Measurements from ENCODE around the gene ACSF2. TPM values are rescaled to one million over a fixed set of nuclear protein-coding genes. Genes with fewer than 3 reads are reported as not detected.

ACSF2 gene
- total and polyA plus RNA-seq, 4 donors = 10.1 to 50.7 (median 24.0) TPM

Small RNA genes lying within 50 kb of the gene (small RNA-seq; reads per million reads assigned to genes)
- not detected for gene RF00019 (ENCODE audit: low replicate concordance)

Other genes starting within 250 kb of the ACSF2 start
- 1,000 to 10,000 TPM; 1,525 to 2,315 TPM for gene COL1A1, start 224.6 kb upstream of the ACSF2 start, total RNA-seq
- gene COL1A1, start 224.6 kb upstream of the ACSF2 start, polyA plus RNA-seq (ENCODE audit: insufficient read length in 2 of 2) = 1,000 to 10,000 TPM in 1 of 2 donors, 100 to 1,000 TPM in 1; 586 to 1,058 TPM
- gene TMEM92, start 151.8 kb upstream of the ACSF2 start, total RNA-seq = 1 to 10 TPM; 1.2 to 3.3 TPM
- gene TMEM92, start 151.8 kb upstream of the ACSF2 start, polyA plus RNA-seq (ENCODE audit: insufficient read length in 2 of 2) = 1 to 10 TPM in 1 of 2 donors, under 1 TPM in 1; 0.49 to 3.0 TPM
- gene XYLT2, start 80.1 kb upstream of the ACSF2 start, total RNA-seq = 10 to 100 TPM; 15.8 to 35.9 TPM
- 10 to 100 TPM; 15.3 to 26.3 TPM for gene XYLT2, start 80.1 kb upstream of the ACSF2 start, polyA plus RNA-seq (ENCODE audit: insufficient read length in 2 of 2)
- gene MRPL27, start 53.0 kb upstream of the ACSF2 start, total RNA-seq = 10 to 100 TPM; 45.3 to 98.7 TPM
- 10 to 100 TPM; 70.1 to 76.7 TPM for gene MRPL27, start 53.0 kb upstream of the ACSF2 start, polyA plus RNA-seq (ENCODE audit: insufficient read length in 2 of 2)
- 1 to 10 TPM; 3.1 to 5.5 TPM for gene EME1, start 53.0 kb upstream of the ACSF2 start, total RNA-seq
- gene EME1, start 53.0 kb upstream of the ACSF2 start, polyA plus RNA-seq (ENCODE audit: insufficient read length in 2 of 2) = 1 to 10 TPM; 6.8 to 7.5 TPM
- gene LRRC59, start 28.7 kb upstream of the ACSF2 start, total RNA-seq = 10 to 100 TPM; 45.7 to 47.7 TPM
- gene LRRC59, start 28.7 kb upstream of the ACSF2 start, polyA plus RNA-seq (ENCODE audit: insufficient read length in 2 of 2) = 10 to 100 TPM; 60.7 to 63.9 TPM
- gene CHAD, start 42.7 kb downstream of the ACSF2 start, total RNA-seq = under 1 TPM; 0.55 to 0.89 TPM
- 10 to 100 TPM in 1 of 2 donors, 1 to 10 TPM in 1; 9.2 to 13.6 TPM for gene CHAD, start 42.7 kb downstream of the ACSF2 start, polyA plus RNA-seq (ENCODE audit: insufficient read length in 2 of 2)
- 10 to 100 TPM; 17.2 to 27.3 TPM for gene RSAD1, start 52.6 kb downstream of the ACSF2 start, total RNA-seq
- 10 to 100 TPM; 41.8 to 54.7 TPM for gene RSAD1, start 52.6 kb downstream of the ACSF2 start, polyA plus RNA-seq (ENCODE audit: insufficient read length in 2 of 2)
- gene MYCBPAP, start 82.2 kb downstream of the ACSF2 start, total RNA-seq = 1 to 10 TPM; 1.1 to 3.4 TPM
- 1 to 10 TPM; 2.5 to 5.0 TPM for gene MYCBPAP, start 82.2 kb downstream of the ACSF2 start, polyA plus RNA-seq (ENCODE audit: insufficient read length in 2 of 2)
- gene EPN3, start 106.5 kb downstream of the ACSF2 start, total RNA-seq = 1 to 10 TPM in 1 of 2 donors, under 1 TPM in 1; 0.39 to 1.3 TPM
- gene EPN3, start 106.5 kb downstream of the ACSF2 start, polyA plus RNA-seq (ENCODE audit: insufficient read length in 2 of 2) = 1 to 10 TPM; 1.8 to 3.7 TPM
- 10 to 100 TPM; 31.5 to 43.3 TPM for gene SPATA20, start 121.0 kb downstream of the ACSF2 start, total RNA-seq
- 10 to 100 TPM; 44.7 to 45.9 TPM for gene SPATA20, start 121.0 kb downstream of the ACSF2 start, polyA plus RNA-seq (ENCODE audit: insufficient read length in 2 of 2)
- 10 to 100 TPM; 10.6 to 21.0 TPM for gene CACNA1G, start 134.5 kb downstream of the ACSF2 start, total RNA-seq
- 10 to 100 TPM; 25.3 to 37.6 TPM for gene CACNA1G, start 134.5 kb downstream of the ACSF2 start, polyA plus RNA-seq (ENCODE audit: insufficient read length in 2 of 2)
- under 1 TPM; 0.17 to 0.69 TPM for gene ABCC3, start 208.7 kb downstream of the ACSF2 start, total RNA-seq
- gene ABCC3, start 208.7 kb downstream of the ACSF2 start, polyA plus RNA-seq (ENCODE audit: insufficient read length in 2 of 2) = 1 to 10 TPM in 1 of 2 donors, under 1 TPM in 1; 0.52 to 1.2 TPM

Measured in spinal cord (tissue), 4 donors.